ENCODE measurements around the gene BRSK1.

Gene BRSK1

GRCh38 chr19:55360902-55361301, 77.1 kb downstream of the BRSK1 start:
- no peak for DNase-seq
- in situ Hi-C loops (cut with HindIII; ENCODE audit: low pct_ligation_motif_present, low pct_unique_long_range_greater_than_20kb, low sequenced_read_pairs) = no loop called here
